Panc1 (cell line): ENCODE results near the gene SEC14L5. TPM values are rescaled to one million over a fixed set of nuclear protein-coding genes. Genes with fewer than 3 reads are reported as not detected.

ENCODE experiments used
- ATAC-seq: fragments of 200-7000 bp; cut with Tn5 transposase; 2 replicates; pipeline ENCODE4 v1.9.1; 2020; ENCODE audit warnings: mild to moderate bottlenecking, moderate library complexity
- BruUV-seq: library from RNA; stranded (reverse); fragments of 400-500 nt; replicated peaks from 2 replicates; lab custom pipeline; 2021; lab: Mats Ljungman, UMichigan
- CTCF ChIA-PET: fragments of 300-600 bp; sonication (Branson Sonifier 250); formaldehyde crosslinking; loops from one replicate; lab custom pipeline; 2022; ENCODE audit warnings: antibody characterized with exemption; lab: Charles Lee
- POLR2A ChIA-PET: fragments of 300-600 bp; sonication (Branson Sonifier 250); formaldehyde crosslinking; loops from one replicate; lab custom pipeline; 2022; ENCODE audit warnings: antibody characterized with exemption; lab: Charles Lee
- DNase-seq: peaks from one replicate; pipeline ENCODE4 v3.0.0-alpha.2; 2010; ENCODE audit warnings: low read depth, low spot score
- H3K27ac ChIP-seq: 2 replicates; pipeline ENCODE4 v1.5.1; 2011; ENCODE audit warnings: mild to moderate bottlenecking, low read length, inconsistent platforms
- H3K27me3 ChIP-seq: fragments of 200-500 bp; sonication (Bioruptor generic); 2 replicates; pipeline ENCODE4 v1.6.0; 2014; ENCODE audit warnings: low read length, inconsistent platforms; ENCODE audit not compliant: control insufficient read depth, insufficient read depth
- H3K36me3 ChIP-seq: fragments of 200-500 bp; sonication (Bioruptor generic); 2 replicates; pipeline ENCODE4 v1.5.1; 2014; ENCODE audit warnings: inconsistent platforms, mild to moderate bottlenecking, low read length, moderate library complexity; ENCODE audit not compliant: control insufficient read depth, insufficient read depth
- H3K4me1 ChIP-seq: 2 replicates; pipeline ENCODE4 v1.5.1; 2011; ENCODE audit warnings: inconsistent platforms, mild to moderate bottlenecking, low read length, moderate library complexity; ENCODE audit not compliant: control insufficient read depth, insufficient read depth
- H3K4me3 ChIP-seq, 2 experiments: 2 replicates each; pipeline ENCODE4 v1.5.1; 2011 to 2012; ENCODE audit warnings: low read depth in 2 of 2, low read length in 2 of 2, mild to moderate bottlenecking in 2 of 2, inconsistent platforms in 1 of 2, moderate library complexity in 1 of 2
- H3K9me3 ChIP-seq: fragments of 200-500 bp; sonication (Bioruptor generic); 2 replicates; pipeline ENCODE4 v1.5.1; 2014; ENCODE audit warnings: low read depth, mild to moderate bottlenecking, inconsistent platforms, low read length, moderate library complexity; ENCODE audit not compliant: control insufficient read depth, insufficient read depth
- POLR2AphosphoS5 ChIP-seq: IDR thresholded peaks from 2 replicates; pipeline ENCODE4 v1.6.1; 2012; ENCODE audit warnings: mild to moderate bottlenecking, low read depth, low read length, moderate library complexity
- SIN3A ChIP-seq: IDR thresholded peaks from 2 replicates; pipeline ENCODE4 v1.6.1; 2012; ENCODE audit warnings: low read depth, mild to moderate bottlenecking, low read length, moderate library complexity, borderline replicate concordance; ENCODE audit not compliant: insufficient read depth
- TCF7L2 ChIP-seq: IDR thresholded peaks from 2 replicates; pipeline ENCODE4 v1.6.1; 2011; ENCODE audit warnings: mild to moderate bottlenecking, low read depth, low read length, inconsistent platforms
- in situ Hi-C: cut with HindIII; loops from 2 replicates; pipeline ENCODE4 v1.10.0; 2016; ENCODE audit warnings: low sequenced_read_pairs, low pct_unique_long_range_greater_than_20kb
- intact Hi-C: fragments of 100-400 bp; cut with micrococcal nuclease; formaldehyde crosslinking; loops from one replicate; pipeline ENCODE4 v1.10.0; 2022; ENCODE audit not compliant: unreplicated experiment
- total RNA-seq: library from RNA; stranded (reverse); gene quantifications from one replicate; pipeline ENCODE4 v1.2.1, GENCODE V29; 2021; ENCODE audit not compliant: unreplicated experiment
- TF ChIP-seq, protein P1 (sequence below), 2 experiments: IDR thresholded peaks; 2 replicates each; pipeline ENCODE4 v1.6.1; 2011 to 2012; ENCODE audit warnings: low read depth in 2 of 2, control low read depth in 1 of 2, low read length in 1 of 2, mild to moderate bottlenecking in 1 of 2, moderate library complexity in 1 of 2; ENCODE audit not compliant: insufficient read depth in 1 of 2
- TF ChIP-seq, protein P2 (sequence below): fragments of 450-650 bp; IDR thresholded peaks from 2 replicates; pipeline ENCODE4 v1.5.1; 2017; ENCODE audit warnings: mild to moderate bottlenecking

The SEC14L5 gene
- total RNA-seq, 1 experiment from 2014 or later, result 0.26 TPM

GRCh38 chr16:5004311-5004710, 46.2 kb downstream of the SEC14L5 start:
- POLR2A ChIA-PET, result no interaction called here
- no peak for DNase-seq
- H3K27ac ChIP-seq, result no peak overlapping the region
- TF ChIP-seq TCF7L2, result no peak
- TF ChIP-seq, protein P1, sequence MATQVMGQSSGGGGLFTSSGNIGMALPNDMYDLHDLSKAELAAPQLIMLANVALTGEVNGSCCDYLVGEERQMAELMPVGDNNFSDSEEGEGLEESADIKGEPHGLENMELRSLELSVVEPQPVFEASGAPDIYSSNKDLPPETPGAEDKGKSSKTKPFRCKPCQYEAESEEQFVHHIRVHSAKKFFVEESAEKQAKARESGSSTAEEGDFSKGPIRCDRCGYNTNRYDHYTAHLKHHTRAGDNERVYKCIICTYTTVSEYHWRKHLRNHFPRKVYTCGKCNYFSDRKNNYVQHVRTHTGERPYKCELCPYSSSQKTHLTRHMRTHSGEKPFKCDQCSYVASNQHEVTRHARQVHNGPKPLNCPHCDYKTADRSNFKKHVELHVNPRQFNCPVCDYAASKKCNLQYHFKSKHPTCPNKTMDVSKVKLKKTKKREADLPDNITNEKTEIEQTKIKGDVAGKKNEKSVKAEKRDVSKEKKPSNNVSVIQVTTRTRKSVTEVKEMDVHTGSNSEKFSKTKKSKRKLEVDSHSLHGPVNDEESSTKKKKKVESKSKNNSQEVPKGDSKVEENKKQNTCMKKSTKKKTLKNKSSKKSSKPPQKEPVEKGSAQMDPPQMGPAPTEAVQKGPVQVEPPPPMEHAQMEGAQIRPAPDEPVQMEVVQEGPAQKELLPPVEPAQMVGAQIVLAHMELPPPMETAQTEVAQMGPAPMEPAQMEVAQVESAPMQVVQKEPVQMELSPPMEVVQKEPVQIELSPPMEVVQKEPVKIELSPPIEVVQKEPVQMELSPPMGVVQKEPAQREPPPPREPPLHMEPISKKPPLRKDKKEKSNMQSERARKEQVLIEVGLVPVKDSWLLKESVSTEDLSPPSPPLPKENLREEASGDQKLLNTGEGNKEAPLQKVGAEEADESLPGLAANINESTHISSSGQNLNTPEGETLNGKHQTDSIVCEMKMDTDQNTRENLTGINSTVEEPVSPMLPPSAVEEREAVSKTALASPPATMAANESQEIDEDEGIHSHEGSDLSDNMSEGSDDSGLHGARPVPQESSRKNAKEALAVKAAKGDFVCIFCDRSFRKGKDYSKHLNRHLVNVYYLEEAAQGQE (IDR thresholded peaks at IDR 0.05; ENCODE audit: insufficient read depth in 1 of 2, low read depth in 2 of 2, low read length in 1 of 2), result no peak
- TF ChIP-seq SIN3A, result no peak
- no peak for TF ChIP-seq POLR2AphosphoS5
- TF ChIP-seq, protein P2, sequence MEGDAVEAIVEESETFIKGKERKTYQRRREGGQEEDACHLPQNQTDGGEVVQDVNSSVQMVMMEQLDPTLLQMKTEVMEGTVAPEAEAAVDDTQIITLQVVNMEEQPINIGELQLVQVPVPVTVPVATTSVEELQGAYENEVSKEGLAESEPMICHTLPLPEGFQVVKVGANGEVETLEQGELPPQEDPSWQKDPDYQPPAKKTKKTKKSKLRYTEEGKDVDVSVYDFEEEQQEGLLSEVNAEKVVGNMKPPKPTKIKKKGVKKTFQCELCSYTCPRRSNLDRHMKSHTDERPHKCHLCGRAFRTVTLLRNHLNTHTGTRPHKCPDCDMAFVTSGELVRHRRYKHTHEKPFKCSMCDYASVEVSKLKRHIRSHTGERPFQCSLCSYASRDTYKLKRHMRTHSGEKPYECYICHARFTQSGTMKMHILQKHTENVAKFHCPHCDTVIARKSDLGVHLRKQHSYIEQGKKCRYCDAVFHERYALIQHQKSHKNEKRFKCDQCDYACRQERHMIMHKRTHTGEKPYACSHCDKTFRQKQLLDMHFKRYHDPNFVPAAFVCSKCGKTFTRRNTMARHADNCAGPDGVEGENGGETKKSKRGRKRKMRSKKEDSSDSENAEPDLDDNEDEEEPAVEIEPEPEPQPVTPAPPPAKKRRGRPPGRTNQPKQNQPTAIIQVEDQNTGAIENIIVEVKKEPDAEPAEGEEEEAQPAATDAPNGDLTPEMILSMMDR, result no peak
- H3K4me3 ChIP-seq, result no peak overlapping the region
- ATAC-seq, result no peak
- in situ Hi-C loops, result no loop called here
- H3K4me1 ChIP-seq, result no peaks in the 10 kb centered on the region
- no peaks in the 10 kb centered on the region for H3K9me3 ChIP-seq
- CTCF ChIA-PET, result interaction anchor here (0.8 kb wide), 1 partner anchor 87 kb away, joined by 3 read pairs; no protein-coding TSS in a partner anchor
- no TSS peak for BruUV-seq
- intact Hi-C loops, result no loop called here
- no peaks in the 10 kb centered on the region for H3K36me3 ChIP-seq
- H3K27me3 ChIP-seq, result no peaks in the 10 kb centered on the region

GRCh38 chr16:5005916-5006315, 47.8 kb downstream of the SEC14L5 start:
- in situ Hi-C loops, result no loop called here
- Histone ChIP-seq H3K4me1 (no peaks in the 10 kb centered on the region), H3K27me3 (no peaks in the 10 kb centered on the region), H3K9me3 (no peaks in the 10 kb centered on the region), H3K4me3 (no peak overlapping the region), H3K36me3 (no peaks in the 10 kb centered on the region), H3K27ac (no peak overlapping the region)
- ATAC-seq, result no peak
- intact Hi-C loops, result no loop called here
- no peak for TF ChIP-seq TCF7L2
- no peak for TF ChIP-seq POLR2AphosphoS5
- TF ChIP-seq, protein P1 (IDR thresholded peaks at IDR 0.05; ENCODE audit: insufficient read depth in 1 of 2, low read depth in 2 of 2, low read length in 1 of 2), result no peak
- TF ChIP-seq, protein P2, result no peak
- DNase-seq, result no peak
- POLR2A ChIA-PET, result no interaction called here
- CTCF ChIA-PET, result no interaction called here
- BruUV-seq, result no TSS peak
